BLaER1 treated with 17β-estradiol and CSF1 and Interleukin-3, amounts not matched to agents 10 nM and 100 nM (cell line): ENCODE data around the gene PXN.

Experiments used
- H3K27ac ChIP-seq, 11 experiments: shearing (Covaris generic); formaldehyde crosslinking; 2 replicates each; pipeline ENCODE4 v1.8.1; 2022
- H3K27me3 ChIP-seq, 11 experiments: shearing (Covaris generic); formaldehyde crosslinking; 2 replicates each; pipeline ENCODE4 v1.8.1; 2022
- H3K36me3 ChIP-seq, 11 experiments: shearing (Covaris generic); formaldehyde crosslinking; 2 replicates each; pipeline ENCODE4 v1.8.1; 2022
- H3K4me1 ChIP-seq, 10 experiments: shearing (Covaris generic); formaldehyde crosslinking; 2 replicates each; pipeline ENCODE4 v1.8.1; 2022
- H3K4me2 ChIP-seq, 11 experiments: shearing (Covaris generic); formaldehyde crosslinking; 2 replicates each; pipeline ENCODE4 v1.8.1; 2022
- H3K4me3 ChIP-seq, 10 experiments: shearing (Covaris generic); formaldehyde crosslinking; 2 replicates each; pipeline ENCODE4 v1.8.1; 2022
- H3K9ac ChIP-seq, 11 experiments: shearing (Covaris generic); formaldehyde crosslinking; 2 replicates each; pipeline ENCODE4 v1.8.1; 2022
- H3K9me3 ChIP-seq, 11 experiments: shearing (Covaris generic); formaldehyde crosslinking; replicated peaks in 1 of 11; 2 replicates each; pipeline ENCODE4 v1.8.1; 2022
- H4K20me1 ChIP-seq, 11 experiments: shearing (Covaris generic); formaldehyde crosslinking; 2 replicates each; pipeline ENCODE4 v1.8.1; 2022
- Cebpa-rat ChIP-seq, 11 experiments: shearing (Covaris generic); IDR thresholded peaks; 2 replicates each; pipeline ENCODE4 v1.8.1; 2022

Gene PXN

GRCh38 chr12:120164293-120164692 lies 101.2 kb downstream of the PXN start:
- H3K27ac ChIP-seq = no peak overlapping the region

GRCh38 chr12:120162763-120163162 lies 102.8 kb downstream of the PXN start:
- Histone ChIP-seq H3K4me2 (no peak overlapping the region), H3K36me3 (peaks cover 95 to 100% (median 98%) of the 10 kb centered on the region in 11 experiments), H3K4me3 (no peak overlapping the region), H3K9ac (no peak overlapping the region), H3K27ac (no peak overlapping the region), H3K27me3 (no peaks in the 10 kb centered on the region), H3K9me3 (no peaks in the 10 kb centered on the region), H3K4me1 (peaks cover 0 to 7% (median 0%) of the 10 kb centered on the region in 10 experiments; a peak in 4 of 20 replicates), H4K20me1 (peaks cover 0 to 79% (median 48%) of the 10 kb centered on the region in 11 experiments; a peak in 18 of 22 replicates)
- no peak for TF ChIP-seq Cebpa-rat (IDR thresholded peaks at IDR 0.05)

More at GRCh38 chr12:120164293-120164692, 101.2 kb downstream of the PXN start:
- no peak for TF ChIP-seq Cebpa-rat (IDR thresholded peaks at IDR 0.05)
- Histone ChIP-seq H3K9me3 (no peaks in the 10 kb centered on the region), H3K27me3 (no peaks in the 10 kb centered on the region), H3K36me3 (peaks cover 95 to 100% (median 98%) of the 10 kb centered on the region in 11 experiments), H3K4me2 (no peak overlapping the region), H3K4me1 (peaks cover 0 to 12% (median 0%) of the 10 kb centered on the region in 10 experiments; a peak in 4 of 20 replicates), H4K20me1 (peaks cover 0 to 74% (median 52%) of the 10 kb centered on the region in 11 experiments; a peak in 17 of 22 replicates), H3K9ac (no peak overlapping the region), H3K4me3 (no peak overlapping the region)

- Histone ChIP-seq H4K20me1 (peaks cover 0 to 84% (median 48%) of the 10 kb centered on the region in 11 experiments; a peak in 18 of 22 replicates), H3K4me1 (peaks cover 0 to 7% (median 0%) of the 10 kb centered on the region in 10 experiments; a peak in 1 of 20 replicates), H3K4me3 (no peak overlapping the region), H3K27ac (no peak overlapping the region), H3K27me3 (no peaks in the 10 kb centered on the region), H3K9ac (no peak overlapping the region), H3K9me3 (no peaks in the 10 kb centered on the region), H3K36me3 (peaks cover 95 to 100% (median 98%) of the 10 kb centered on the region in 11 experiments), H3K4me2 (no peak overlapping the region)
- TF ChIP-seq Cebpa-rat (IDR thresholded peaks at IDR 0.05) = no peak
These were observed 103.7 kb downstream of the PXN start for GRCh38 chr12:120161852-120162251.
